ENCODE data around the gene PPP2R3B. TPM values are rescaled to one million over a fixed set of nuclear protein-coding genes. Genes with fewer than 3 reads are reported as not detected.

PPP2R3B gene
- total and polyA plus RNA-seq, 2 of the 4 experiments (the other 2 are of a cell fraction), result 13.2 to 13.3 TPM

DNA sequence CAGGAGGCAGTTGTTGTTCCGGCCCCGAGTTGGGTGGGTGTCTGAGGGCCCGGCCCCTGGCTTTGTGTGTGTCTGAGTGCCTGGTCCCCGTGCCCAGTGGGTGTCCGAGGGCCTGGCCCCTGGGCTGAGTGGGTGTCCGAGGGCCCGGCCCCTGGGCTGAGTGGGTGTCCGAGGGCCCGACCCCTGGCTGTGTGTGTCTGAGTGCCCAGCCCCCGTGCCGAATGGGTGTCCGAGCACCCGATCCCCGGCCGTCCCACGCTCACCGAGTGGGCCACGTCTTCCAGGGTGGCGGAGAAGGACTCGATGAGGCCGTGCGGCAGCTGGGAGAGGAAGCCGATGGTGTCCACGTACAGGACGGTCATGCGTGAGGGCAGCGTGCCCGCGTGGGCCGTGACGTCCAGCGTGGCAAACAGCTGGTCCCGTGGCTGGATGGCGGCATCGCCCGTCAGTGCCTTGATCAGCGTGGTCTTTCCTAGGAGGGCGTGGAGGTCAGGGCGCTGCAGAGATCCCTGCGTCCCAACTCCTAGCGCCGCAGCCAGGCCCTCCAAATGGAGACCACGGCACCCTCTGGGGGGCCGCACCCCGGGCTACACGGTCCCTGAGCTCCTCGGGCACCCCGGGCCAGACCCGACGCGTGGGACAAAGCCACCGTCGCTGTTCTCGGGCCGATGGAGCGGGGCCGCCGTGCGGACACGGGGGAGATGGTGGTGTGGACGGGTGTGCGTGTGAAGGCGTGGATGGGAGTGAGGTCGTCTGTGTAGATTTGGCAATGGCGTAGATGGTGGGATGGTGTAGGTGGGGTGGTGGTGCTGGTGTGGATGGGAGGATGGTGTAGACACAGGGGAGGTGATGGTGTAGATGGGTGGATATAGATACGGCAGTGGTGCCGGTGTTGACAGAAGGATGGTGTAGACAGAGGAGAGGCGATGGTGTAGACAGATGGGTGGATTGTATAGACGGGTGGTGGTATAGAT, 75.3 kb downstream of the PPP2R3B start (continued):
- TF ChIP-seq ELK1 (IDR thresholded peaks at IDR 0.05; ENCODE audit: borderline replicate concordance, low read depth, low read length), result no peak

GRCh38 chrX:310621-311155, 76.0 kb downstream of the PPP2R3B start:
- no TSS peak for BruUV-seq (replicated peaks)
- H3K9me3 ChIP-seq (ENCODE audit: control insufficient read depth, insufficient read depth, low read length), result no peaks in the 10 kb centered on the region
- POLR2A ChIA-PET (ENCODE audit: unreplicated experiment), result no interaction called here
- no peak overlapping the region for H3K14ac ChIP-seq (replicated peaks; ENCODE audit: low read depth, low read length)
- no peak overlapping the region for H3K56ac ChIP-seq (ENCODE audit: extremely low read depth, insufficient read depth, low read length)
- no peaks in the 10 kb centered on the region for H3K27me3 ChIP-seq (ENCODE audit: control insufficient read depth, insufficient read depth, low read length)
- ATAC-seq (ENCODE audit: low read depth) (no peak), DNase-seq (no peak)
- no peaks in the 10 kb centered on the region; the same call in 1 of the 2 replicates for H3K9me1 ChIP-seq (ENCODE audit: insufficient read depth, low read length)
- H3K4me2 ChIP-seq (ENCODE audit: low read depth, low read length), result no peak overlapping the region
- H2AFZ ChIP-seq (replicated peaks; ENCODE audit: low read length, poor library complexity), result no peak overlapping the region
- intact Hi-C loops (cut with micrococcal nuclease) (no loop called here), in situ Hi-C loops (cut with MboI; ENCODE audit: low sequenced_read_pairs) (no loop called here), dilution Hi-C loops (cut with HindIII; ENCODE audit: low sequenced_read_pairs, unreplicated experiment) (no loop called here)
- H3K36me3 ChIP-seq (ENCODE audit: control insufficient read depth, insufficient read depth, low read length), result peaks cover 65% of the 10 kb centered on the region
- H4K91ac ChIP-seq (ENCODE audit: insufficient read depth, low read depth, low read length), result no peak overlapping the region
- no peak overlapping the region for H2BK15ac ChIP-seq (ENCODE audit: low read depth, low read length)
- no peak overlapping the region for H3K4ac ChIP-seq (ENCODE audit: low read depth, low read length)
- H2BK20ac ChIP-seq (ENCODE audit: low read depth, low read length), result no peak overlapping the region
- no peak overlapping the region for H3K18ac ChIP-seq (ENCODE audit: low read depth, low read length)
- no peak overlapping the region for H3K9ac ChIP-seq (ENCODE audit: low read depth, low read length)
- H3K23ac ChIP-seq (ENCODE audit: low read depth, low read length), result no peak overlapping the region
- H3K4me1 ChIP-seq (ENCODE audit: control insufficient read depth, insufficient read depth, low read length), result no peaks in the 10 kb centered on the region
- no peak overlapping the region for H2AK5ac ChIP-seq (ENCODE audit: low read depth, low read length)
- no peaks in the 10 kb centered on the region for H4K20me1 ChIP-seq (ENCODE audit: insufficient read depth, low read length)
- H3K4me3 ChIP-seq (ENCODE audit: insufficient read depth, low read depth, low read length), result no peak overlapping the region
- no peak overlapping the region for H4K8ac ChIP-seq (ENCODE audit: low read depth in 2 of 2, low read length in 2 of 2)
- 96% methylated on average over 17 of the region's 25 CpGs; no CpG with 5 or more reads in 1 of the 2 experiments for WGBS, 2 experiments (ENCODE audit: extremely low coverage in 2 of 2, insufficient read length in 1 of 2)
- TF ChIP-seq, protein P1, sequence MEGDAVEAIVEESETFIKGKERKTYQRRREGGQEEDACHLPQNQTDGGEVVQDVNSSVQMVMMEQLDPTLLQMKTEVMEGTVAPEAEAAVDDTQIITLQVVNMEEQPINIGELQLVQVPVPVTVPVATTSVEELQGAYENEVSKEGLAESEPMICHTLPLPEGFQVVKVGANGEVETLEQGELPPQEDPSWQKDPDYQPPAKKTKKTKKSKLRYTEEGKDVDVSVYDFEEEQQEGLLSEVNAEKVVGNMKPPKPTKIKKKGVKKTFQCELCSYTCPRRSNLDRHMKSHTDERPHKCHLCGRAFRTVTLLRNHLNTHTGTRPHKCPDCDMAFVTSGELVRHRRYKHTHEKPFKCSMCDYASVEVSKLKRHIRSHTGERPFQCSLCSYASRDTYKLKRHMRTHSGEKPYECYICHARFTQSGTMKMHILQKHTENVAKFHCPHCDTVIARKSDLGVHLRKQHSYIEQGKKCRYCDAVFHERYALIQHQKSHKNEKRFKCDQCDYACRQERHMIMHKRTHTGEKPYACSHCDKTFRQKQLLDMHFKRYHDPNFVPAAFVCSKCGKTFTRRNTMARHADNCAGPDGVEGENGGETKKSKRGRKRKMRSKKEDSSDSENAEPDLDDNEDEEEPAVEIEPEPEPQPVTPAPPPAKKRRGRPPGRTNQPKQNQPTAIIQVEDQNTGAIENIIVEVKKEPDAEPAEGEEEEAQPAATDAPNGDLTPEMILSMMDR (conservative IDR thresholded peaks at IDR 0.05; ENCODE audit: low read depth, low read length), result no peak
- TF ChIP-seq CEBPB (IDR thresholded peaks at IDR 0.05; ENCODE audit: low read depth, low read length) (no peak), FOS (IDR thresholded peaks at IDR 0.05; ENCODE audit: low read depth, low read length) (no peak), POLR2A (IDR thresholded peaks at IDR 0.05; ENCODE audit: low read depth, low read length) (no peak), RAD21 (IDR thresholded peaks at IDR 0.05; ENCODE audit: low read length) (no peak), CHD1 (IDR thresholded peaks at IDR 0.05; ENCODE audit: low read depth, low read length) (no peak), USF2 (IDR thresholded peaks at IDR 0.05; ENCODE audit: low read depth, low read length) (no peak), RCOR1 (IDR thresholded peaks at IDR 0.05; ENCODE audit: insufficient replicate concordance, low read length) (no peak), ELK1 (IDR thresholded peaks at IDR 0.05; ENCODE audit: borderline replicate concordance, low read depth, low read length) (no peak)
- no peak overlapping the region for H2BK120ac ChIP-seq (ENCODE audit: low read depth, low read length)
- CTCF ChIA-PET, result no interaction called here
- H3K79me1 ChIP-seq (ENCODE audit: low read depth in 1 of 2, low read length in 2 of 2), result no peaks in the 10 kb centered on the region; a peak in 1 of 4 replicates
- H2BK5ac ChIP-seq (ENCODE audit: low read depth, low read length, poor library complexity, severe bottlenecking), result no peak overlapping the region
- H3K27ac ChIP-seq (ENCODE audit: insufficient read depth, low read length), result no peak overlapping the region
- H2AK9ac ChIP-seq (replicated peaks; ENCODE audit: low read depth, low read length, poor library complexity), result no peak overlapping the region
- no peak overlapping the region for H4K5ac ChIP-seq (ENCODE audit: low read depth, low read length)
